ENCODE results near the gene SELENOO. TPM values are rescaled to one million over a fixed set of nuclear protein-coding genes. Genes with fewer than 3 reads are reported as not detected.

Gene SELENOO
- total and polyA plus RNA-seq, 4 donors = 11.6 to 105 (median 17.9) TPM

GRCh38 chr22:50220603-50221409 lies 20.0 kb downstream of the SELENOO start:
- Histone ChIP-seq H3K9me3 (ENCODE audit: control insufficient read depth, low read length) (no peaks in the 10 kb centered on the region), H3K4me1 (ENCODE audit: control insufficient read depth in 1 of 2, insufficient read depth in 2 of 2, low read length in 2 of 2) (no peaks in the 10 kb centered on the region), H3K36me3 (ENCODE audit: control insufficient read depth in 1 of 2, insufficient read depth in 2 of 2, low read length in 1 of 2) (peaks cover 0 to 12% of the 10 kb centered on the region in 2 donors), H3K27me3 (ENCODE audit: control insufficient read depth in 1 of 2, insufficient read depth in 2 of 2, low read length in 1 of 2) (no peaks in the 10 kb centered on the region), H3K27ac (ENCODE audit: low read depth in 1 of 2, low read length in 2 of 2) (no peak overlapping the region), H3K4me3 (ENCODE audit: low read length in 2 of 2) (no peak overlapping the region)
- intact Hi-C loops (cut with DNase I) = no loop called here
- 94% methylated on average over 45 of the region's 45 CpGs for WGBS, 2 donors
- ATAC-seq (ENCODE audit: low FRiP score) = no peak
- DNase-seq = peak in 1 of 2 donors; percentile 44

- DNase-seq (peak in 1 of 2 donors; percentile 44), ATAC-seq (ENCODE audit: low FRiP score) (no peak)
- no peaks in the 10 kb centered on the region for H3K27me3 ChIP-seq (ENCODE audit: control insufficient read depth in 1 of 2, insufficient read depth in 2 of 2, low read length in 1 of 2)
- WGBS, 2 donors = 87 to 89% methylated on average over 19 of the region's 19 CpGs
- H3K9me3 ChIP-seq (ENCODE audit: control insufficient read depth, low read length) = no peaks in the 10 kb centered on the region
- peaks cover 0 to 10% of the 10 kb centered on the region in 2 donors for H3K36me3 ChIP-seq (ENCODE audit: control insufficient read depth in 1 of 2, insufficient read depth in 2 of 2, low read length in 1 of 2)
- intact Hi-C loops (cut with DNase I) = no loop called here
- no peak overlapping the region for H3K4me3 ChIP-seq (ENCODE audit: low read length in 2 of 2)
- H3K27ac ChIP-seq (ENCODE audit: low read depth in 1 of 2, low read length in 2 of 2) = no peak overlapping the region
- no peaks in the 10 kb centered on the region for H3K4me1 ChIP-seq (ENCODE audit: control insufficient read depth in 1 of 2, insufficient read depth in 2 of 2, low read length in 2 of 2)
Measured at GRCh38 chr22:50221410-50222300, 20.8 kb downstream of the SELENOO start.

GRCh38 chr22:50222508-50222907 lies 21.7 kb downstream of the SELENOO start:
- Histone ChIP-seq H3K4me3 (ENCODE audit: low read length in 2 of 2) (no peak overlapping the region), H3K27me3 (ENCODE audit: control insufficient read depth in 1 of 2, insufficient read depth in 2 of 2, low read length in 1 of 2) (no peaks in the 10 kb centered on the region), H3K27ac (ENCODE audit: low read depth in 1 of 2, low read length in 2 of 2) (no peak overlapping the region), H3K9me3 (ENCODE audit: control insufficient read depth, low read length) (no peaks in the 10 kb centered on the region), H3K36me3 (ENCODE audit: control insufficient read depth in 1 of 2, insufficient read depth in 2 of 2, low read length in 1 of 2) (peaks cover 0 to 7% of the 10 kb centered on the region in 2 donors), H3K4me1 (ENCODE audit: control insufficient read depth in 1 of 2, insufficient read depth in 2 of 2, low read length in 2 of 2) (no peaks in the 10 kb centered on the region)
- WGBS, 2 donors = 82 to 90% methylated on average over 8 of the region's 8 CpGs
- intact Hi-C loops (cut with DNase I) = no loop called here
- DNase-seq (no peak), ATAC-seq (ENCODE audit: low FRiP score) (no peak)

- Histone ChIP-seq H3K4me3 (ENCODE audit: low read length in 2 of 2) (no peak overlapping the region), H3K36me3 (ENCODE audit: control insufficient read depth in 1 of 2, insufficient read depth in 2 of 2, low read length in 1 of 2) (no peaks in the 10 kb centered on the region), H3K9me3 (ENCODE audit: control insufficient read depth, low read length) (no peaks in the 10 kb centered on the region), H3K27ac (ENCODE audit: low read depth in 1 of 2, low read length in 2 of 2) (no peak overlapping the region), H3K4me1 (ENCODE audit: control insufficient read depth in 1 of 2, insufficient read depth in 2 of 2, low read length in 2 of 2) (no peaks in the 10 kb centered on the region), H3K27me3 (ENCODE audit: control insufficient read depth in 1 of 2, insufficient read depth in 2 of 2, low read length in 1 of 2) (no peaks in the 10 kb centered on the region)
- intact Hi-C loops (cut with DNase I) = no loop called here
- WGBS, 2 donors = 92% methylated on average over 16 of the region's 16 CpGs
- DNase-seq (no peak), ATAC-seq (ENCODE audit: low FRiP score) (no peak)
Measured at GRCh38 chr22:50224071-50224470, 23.3 kb downstream of the SELENOO start.

- Histone ChIP-seq H3K27ac (ENCODE audit: low read depth in 1 of 2, low read length in 2 of 2) (no peak overlapping the region), H3K36me3 (ENCODE audit: control insufficient read depth in 1 of 2, insufficient read depth in 2 of 2, low read length in 1 of 2) (no peaks in the 10 kb centered on the region), H3K4me1 (ENCODE audit: control insufficient read depth in 1 of 2, insufficient read depth in 2 of 2, low read length in 2 of 2) (no peaks in the 10 kb centered on the region), H3K9me3 (ENCODE audit: control insufficient read depth, low read length) (no peaks in the 10 kb centered on the region), H3K27me3 (ENCODE audit: control insufficient read depth in 1 of 2, insufficient read depth in 2 of 2, low read length in 1 of 2) (no peaks in the 10 kb centered on the region), H3K4me3 (ENCODE audit: low read length in 2 of 2) (no peak overlapping the region)
- DNase-seq = peak in 1 of 2 donors; percentile 42
- ATAC-seq (ENCODE audit: low FRiP score) = no peak
- intact Hi-C loops (cut with DNase I) = no loop called here
- WGBS, 2 donors = 85 to 86% methylated on average over 20 to 24 of the region's 24 CpGs
Measured at GRCh38 chr22:50225200-50225969, 24.6 kb downstream of the SELENOO start.

GRCh38 chr22:50226063-50226874 lies 25.5 kb downstream of the SELENOO start:
- H3K27me3 ChIP-seq (ENCODE audit: control insufficient read depth in 1 of 2, insufficient read depth in 2 of 2, low read length in 1 of 2) = no peaks in the 10 kb centered on the region
- no peaks in the 10 kb centered on the region for H3K4me1 ChIP-seq (ENCODE audit: control insufficient read depth in 1 of 2, insufficient read depth in 2 of 2, low read length in 2 of 2)
- H3K36me3 ChIP-seq (ENCODE audit: control insufficient read depth in 1 of 2, insufficient read depth in 2 of 2, low read length in 1 of 2) = no peaks in the 10 kb centered on the region
- WGBS, 2 donors = 85 to 92% methylated on average over 28 to 31 of the region's 31 CpGs
- DNase-seq = no peak
- H3K4me3 ChIP-seq (ENCODE audit: low read length in 2 of 2) = no peak overlapping the region
- intact Hi-C loops (cut with DNase I) = no loop called here
- no peak overlapping the region for H3K27ac ChIP-seq (ENCODE audit: low read depth in 1 of 2, low read length in 2 of 2)
- ATAC-seq (ENCODE audit: low FRiP score) = no peak
- no peaks in the 10 kb centered on the region for H3K9me3 ChIP-seq (ENCODE audit: control insufficient read depth, low read length)

- ATAC-seq (ENCODE audit: low FRiP score) = no peak
- Histone ChIP-seq H3K27me3 (ENCODE audit: control insufficient read depth in 1 of 2, insufficient read depth in 2 of 2, low read length in 1 of 2) (no peaks in the 10 kb centered on the region), H3K4me1 (ENCODE audit: control insufficient read depth in 1 of 2, insufficient read depth in 2 of 2, low read length in 2 of 2) (no peaks in the 10 kb centered on the region), H3K27ac (ENCODE audit: low read depth in 1 of 2, low read length in 2 of 2) (no peak overlapping the region), H3K36me3 (ENCODE audit: control insufficient read depth in 1 of 2, insufficient read depth in 2 of 2, low read length in 1 of 2) (no peaks in the 10 kb centered on the region), H3K9me3 (ENCODE audit: control insufficient read depth, low read length) (no peaks in the 10 kb centered on the region), H3K4me3 (ENCODE audit: low read length in 2 of 2) (no peak overlapping the region)
- intact Hi-C loops (cut with DNase I) = no loop called here
- peak in 1 of 2 donors; percentile 40 for DNase-seq
- 92 to 93% methylated on average over 18 of the region's 18 CpGs for WGBS, 2 donors
Measured at GRCh38 chr22:50226875-50227165, 26.0 kb downstream of the SELENOO start.
